Thyroid gland (tissue), 4 donors: Measurements from ENCODE around the gene PRDM11. TPM values are rescaled to one million over a fixed set of nuclear protein-coding genes. Genes with fewer than 3 reads are reported as not detected.
A peak's percentile ranks its signal among the peaks of the same experiment; 100 is the strongest.

Experiments used
- DNase-seq, 2 donors: peaks; one replicate each; pipeline ENCODE4 v3.0.0-alpha.2; 2019
- H3K27ac ChIP-seq, 3 donors: fragments of 200-600 bp; sonication (generic); 1 replicate in 2 of 3; 2 replicates in 1 of 3; pipeline ENCODE4 v1.5.1; 2016 to 2019; ENCODE audit warnings: mild to moderate bottlenecking in 1 of 3, moderate library complexity in 1 of 3
- H3K27me3 ChIP-seq: fragments of 200-600 bp; sonication (generic); one replicate; pipeline ENCODE4 v1.5.1; 2019
- H3K36me3 ChIP-seq, 2 donors: fragments of 200-600 bp; sonication (generic); one replicate each; pipeline ENCODE4 v1.5.1; 2016 to 2019
- H3K4me1 ChIP-seq, 2 donors: fragments of 200-600 bp; sonication (generic); one replicate each; pipeline ENCODE4 v1.5.1; 2017 to 2019
- H3K4me3 ChIP-seq, 3 donors: fragments of 200-600 bp; sonication (generic); replicated peaks in 1 of 3; 1 replicate in 2 of 3; 2 replicates in 1 of 3; pipeline ENCODE4 v1.5.1; 2016; ENCODE audit warnings: mild to moderate bottlenecking in 1 of 3
- H3K9me3 ChIP-seq: fragments of 200-600 bp; sonication (generic); one replicate; pipeline ENCODE4 v1.5.1; 2017
- CTCF ChIP-seq, 6 experiments: fragments of 200-600 bp in 3 of 6; fragments of 450-650 bp in 3 of 6; sonication (generic) in 3 of 6; IDR thresholded peaks; one replicate each; pipeline ENCODE4 v1.5.1; 2016 to 2019; ENCODE audit warnings: antibody characterized with exemption in 6 of 6, mild to moderate bottlenecking in 2 of 6, inconsistent platforms in 1 of 6, moderate library complexity in 1 of 6
- POLR2A ChIP-seq, 2 donors: fragments of 450-650 bp; IDR thresholded peaks; one replicate each; pipeline ENCODE4 v1.6.1; 2017; ENCODE audit warnings: antibody characterized with exemption in 2 of 2, mild to moderate bottlenecking in 2 of 2, moderate library complexity in 1 of 2
- WGBS, 2 donors: methylation state at CpG; one replicate each; pipeline ENCODE4 v1.1.5; 2017; 5-methylcytosine and 5-hydroxymethylcytosine counted together
- intact Hi-C: fragments of 100-400 bp; cut with DNase I; formaldehyde crosslinking; loops from one replicate; pipeline ENCODE4 v1.15.1; 2023
- total RNA-seq, 4 donors: library from RNA; depleted of rRNA; stranded (reverse); fragments of >200 nt; gene quantifications; one replicate each; pipeline ENCODE4 v1.2.3, GENCODE V29; 2016

The PRDM11 gene
- total RNA-seq, 4 donors from 2014 or later: 8.6 to 53.3 (median 31.0) TPM

GRCh38 chr11:45216901-45217300 is 70.5 kb downstream of the PRDM11 start:
- Histone ChIP-seq H3K27me3 (no peaks in the 10 kb centered on the region), H3K9me3 (no peaks in the 10 kb centered on the region), H3K36me3 (peaks cover 10 to 16% of the 10 kb centered on the region in 2 donors), H3K27ac (peak overlapping the region; percentile 5 to 68 (median 43)), H3K4me1 (peaks cover 24 to 27% of the 10 kb centered on the region in 2 donors), H3K4me3 (no peak overlapping the region)
- WGBS, 2 donors: 64 to 73% methylated on average over 2 of the region's 2 CpGs
- DNase-seq: no peak
- intact Hi-C loops: no loop called here
- no peak for TF ChIP-seq POLR2A (IDR thresholded peaks at IDR 0.05)
- TF ChIP-seq CTCF (IDR thresholded peaks at IDR 0.05): no peak

- Histone ChIP-seq H3K27ac (no peak overlapping the region), H3K4me1 (peaks cover 24 to 27% of the 10 kb centered on the region in 2 donors), H3K27me3 (no peaks in the 10 kb centered on the region), H3K36me3 (peaks cover 4 to 10% of the 10 kb centered on the region in 2 donors), H3K4me3 (no peak overlapping the region), H3K9me3 (no peaks in the 10 kb centered on the region)
- intact Hi-C loops: no loop called here
- 92 to 95% methylated on average over 2 of the region's 2 CpGs for WGBS, 2 donors
- DNase-seq: no peak
- TF ChIP-seq POLR2A (IDR thresholded peaks at IDR 0.05) (no peak), CTCF (IDR thresholded peaks at IDR 0.05) (no peak)
Observed at GRCh38 chr11:45217991-45218390, 71.6 kb downstream of the PRDM11 start.

- Histone ChIP-seq H3K4me1 (peaks cover 24 to 27% of the 10 kb centered on the region in 2 donors), H3K27me3 (no peaks in the 10 kb centered on the region), H3K27ac (no peak overlapping the region), H3K36me3 (peaks cover 0 to 4% of the 10 kb centered on the region in 2 donors), H3K9me3 (no peaks in the 10 kb centered on the region), H3K4me3 (no peak overlapping the region)
- TF ChIP-seq CTCF (IDR thresholded peaks at IDR 0.05) (no peak), POLR2A (IDR thresholded peaks at IDR 0.05) (no peak)
- intact Hi-C loops: no loop called here
- WGBS, 2 donors: 97 to 99% methylated on average over 4 of the region's 4 CpGs
- no peak for DNase-seq
Observed at GRCh38 chr11:45218705-45219104, 72.3 kb downstream of the PRDM11 start.

GRCh38 chr11:45219411-45219810 is 73.0 kb downstream of the PRDM11 start:
- H3K27ac ChIP-seq: no peak overlapping the region
- H3K36me3 ChIP-seq: peaks cover 3 to 7% of the 10 kb centered on the region in 2 donors
- H3K27me3 ChIP-seq: no peaks in the 10 kb centered on the region
- 93 to 95% methylated on average over 3 to 17 of the region's 18 CpGs for whole genome bisulfite sequencing, 2 donors
- no peak overlapping the region for H3K4me3 ChIP-seq
- no peak for DNase-seq
- no peaks in the 10 kb centered on the region for H3K9me3 ChIP-seq
- TF ChIP-seq POLR2A (IDR thresholded peaks at IDR 0.05) (no peak), CTCF (IDR thresholded peaks at IDR 0.05) (no peak)
- H3K4me1 ChIP-seq: peaks cover 20 to 24% of the 10 kb centered on the region in 2 donors
- intact Hi-C loops: no loop called here

- WGBS, 2 donors: 92 to 97% methylated on average over 5 of the region's 5 CpGs
- no peak for TF ChIP-seq CTCF (IDR thresholded peaks at IDR 0.05)
- no peak for TF ChIP-seq POLR2A (IDR thresholded peaks at IDR 0.05)
- H3K27ac ChIP-seq: no peak overlapping the region
- DNase-seq: no peak
- no peak overlapping the region for H3K4me3 ChIP-seq
- peaks cover 16 to 35% of the 10 kb centered on the region in 2 donors for H3K36me3 ChIP-seq
- no peaks in the 10 kb centered on the region for H3K4me1 ChIP-seq
- no peaks in the 10 kb centered on the region for H3K27me3 ChIP-seq
- H3K9me3 ChIP-seq: no peaks in the 10 kb centered on the region
- intact Hi-C loops: no loop called here
Observed at GRCh38 chr11:45223496-45223895, 77.1 kb downstream of the PRDM11 start.
